IgD-negative memory B cell (primary cell): Measurements from ENCODE around the gene ZNRD2. TPM values are rescaled to one million over a fixed set of nuclear protein-coding genes. Genes with fewer than 3 reads are reported as not detected.
A peak's percentile ranks its signal among the peaks of the same experiment; 100 is the strongest.

Experiments
- H3K27ac Mint-ChIP-seq, 3 donors: one replicate each; pipeline ENCODE4 v1.8.0; 2020 to 2022; ENCODE audit warnings: mild to moderate bottlenecking in 3 of 3, mixed read lengths in 3 of 3, moderate library complexity in 1 of 3
- H3K27me3 Mint-ChIP-seq: one replicate; pipeline ENCODE4 v1.8.0; 2021; ENCODE audit warnings: mixed read lengths
- H3K36me3 Mint-ChIP-seq: one replicate; pipeline ENCODE4 v1.8.0; 2020; ENCODE audit warnings: mild to moderate bottlenecking, mixed read lengths
- H3K4me1 Mint-ChIP-seq, 3 donors: one replicate each; pipeline ENCODE4 v1.8.0; 2020 to 2022; ENCODE audit warnings: mixed read lengths in 3 of 3, mild to moderate bottlenecking in 1 of 3
- H3K4me3 Mint-ChIP-seq, 4 donors: one replicate each; pipeline ENCODE4 v1.8.0; 2020 to 2022; ENCODE audit warnings: mild to moderate bottlenecking in 4 of 4, mixed read lengths in 4 of 4, moderate library complexity in 3 of 4
- H3K9me3 Mint-ChIP-seq, 3 donors: one replicate each; pipeline ENCODE4 v1.8.0; 2020 to 2021; ENCODE audit warnings: mixed read lengths in 3 of 3, mild to moderate bottlenecking in 1 of 3
- polyA plus RNA-seq: library from polyadenylated mRNA; unstranded; fragments of 300-500 nt; fragmentation: Illumina TruSeq; gene quantifications from one replicate; pipeline ENCODE4 v1.2.3, GENCODE V29; 2021

Gene ZNRD2
- polyA plus RNA-seq, 1 donor from 2014 or later, result 86.4 TPM

DNA sequence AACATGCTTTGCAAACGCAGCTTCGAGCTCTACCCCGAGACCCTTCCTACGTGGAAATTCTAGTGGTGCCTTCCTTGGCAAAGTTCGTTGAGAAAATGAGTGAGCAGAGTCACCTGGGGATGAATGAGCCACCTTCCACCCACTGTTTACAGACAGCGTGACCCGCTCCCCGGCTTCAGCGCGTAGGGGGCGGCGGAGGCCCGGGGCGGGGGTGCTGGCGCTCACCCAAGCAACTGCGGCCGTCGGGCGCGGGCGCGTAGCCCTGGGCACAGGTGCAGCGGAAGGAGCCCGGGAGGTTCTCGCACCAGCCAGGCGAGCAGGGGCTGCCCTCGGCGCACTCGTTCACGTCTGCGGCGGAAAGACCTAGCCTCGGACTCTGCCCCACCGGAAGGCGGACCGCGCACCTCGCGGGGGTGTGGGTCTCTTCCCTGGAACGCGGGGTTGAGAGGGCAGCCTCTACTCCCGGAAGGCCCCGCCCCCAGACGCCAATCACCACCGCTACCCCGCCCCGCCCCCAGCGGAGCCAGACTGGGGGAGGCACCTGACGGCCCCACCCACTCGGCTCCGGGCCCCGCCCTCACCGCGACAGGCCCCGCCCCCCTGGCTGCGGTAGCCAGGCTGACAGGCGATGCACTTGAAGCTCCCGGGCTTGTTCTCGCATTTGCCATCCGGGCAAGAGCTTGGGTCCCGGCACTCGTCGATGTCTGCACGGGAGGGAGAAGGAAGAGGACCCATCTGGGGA is 23.9 kb upstream of the ZNRD2 start:
- H3K36me3 Mint-ChIP-seq, result no peaks in the 10 kb centered on the region
- H3K9me3 Mint-ChIP-seq, result no peaks in the 10 kb centered on the region
- no peaks in the 10 kb centered on the region for H3K27me3 Mint-ChIP-seq
- peaks cover 19 to 30% (median 29%) of the 10 kb centered on the region in 3 donors for H3K4me1 Mint-ChIP-seq
- peak overlapping the region; percentile 54 to 88 (median 77) for H3K4me3 Mint-ChIP-seq
- peak overlapping the region; percentile 91 to 96 (median 96) for H3K27ac Mint-ChIP-seq

DNA sequence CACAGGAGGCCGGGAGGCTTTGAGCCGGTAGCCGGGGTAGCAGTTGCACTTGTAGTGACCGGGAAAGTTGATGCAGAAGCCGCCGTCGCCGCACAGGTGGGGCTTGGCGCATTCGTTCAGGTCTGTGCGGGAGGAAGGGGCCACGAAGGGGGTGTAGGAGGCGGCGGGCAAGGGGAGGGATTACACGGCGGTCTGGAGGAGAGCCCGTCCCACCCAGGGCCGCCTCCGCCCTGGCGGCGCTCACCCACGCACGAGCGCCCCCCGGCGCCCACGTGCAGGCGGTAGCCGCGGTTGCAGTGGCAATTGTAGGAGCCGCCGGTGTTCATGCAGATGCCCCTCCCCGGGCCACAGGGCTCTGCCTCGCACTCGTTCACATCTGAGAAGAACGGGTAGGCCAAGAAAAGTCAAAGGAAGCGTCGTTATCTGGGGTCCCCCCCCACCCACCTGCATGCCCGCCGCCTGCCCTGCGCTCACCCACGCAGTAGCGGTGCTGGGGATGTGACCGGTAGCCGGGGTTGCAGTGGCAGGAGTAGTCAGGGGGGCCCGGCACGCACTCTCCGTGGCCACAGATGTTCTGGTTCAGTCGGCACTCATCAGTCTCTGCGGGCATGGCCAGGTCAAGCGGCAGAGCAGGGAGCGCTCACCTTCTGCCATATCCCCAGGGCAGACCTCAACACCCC is 22.7 kb upstream of the ZNRD2 start:
- Mint-ChIP-seq H3K4me3 (peak overlapping the region in 2 of 4 donors; percentile 13 to 70), H3K4me1 (peaks cover 24 to 39% (median 38%) of the 10 kb centered on the region in 3 donors)

DNA sequence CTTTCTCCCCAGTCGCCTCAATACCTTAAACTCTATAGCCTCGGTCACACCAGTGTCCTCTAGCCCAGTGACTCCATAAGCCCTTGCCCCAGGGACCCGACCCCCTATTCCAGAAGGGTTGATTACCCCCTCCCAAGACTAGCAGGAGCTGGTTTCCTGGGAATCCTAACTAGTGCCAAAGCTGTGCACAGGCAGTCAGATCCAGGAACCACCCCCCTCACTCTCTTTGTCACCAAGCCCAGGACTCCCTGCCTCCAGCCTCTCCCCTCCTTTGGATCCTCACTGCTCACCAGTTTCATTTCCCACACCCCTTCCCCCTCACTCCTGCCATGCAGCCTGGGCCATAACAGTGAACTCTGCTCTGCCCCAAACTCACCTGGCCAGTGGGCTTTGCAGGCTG is 21.9 kb upstream of the ZNRD2 start:
- H3K9me3 Mint-ChIP-seq, result no peaks in the 10 kb centered on the region
- no peaks in the 10 kb centered on the region for H3K36me3 Mint-ChIP-seq
- peak overlapping the region in 2 of 4 donors; percentile 46 to 63 for H3K4me3 Mint-ChIP-seq
- H3K27ac Mint-ChIP-seq, result peak overlapping the region; percentile 36 to 91 (median 81)
- no peaks in the 10 kb centered on the region for H3K27me3 Mint-ChIP-seq
- H3K4me1 Mint-ChIP-seq, result peaks cover 25 to 41% (median 40%) of the 10 kb centered on the region in 3 donors

More for the DNA sequence above, 22.7 kb upstream of the ZNRD2 start:
- peak overlapping the region; percentile 36 to 96 (median 91) for H3K27ac Mint-ChIP-seq
- no peaks in the 10 kb centered on the region for H3K9me3 Mint-ChIP-seq
- H3K27me3 Mint-ChIP-seq, result no peaks in the 10 kb centered on the region
- H3K36me3 Mint-ChIP-seq, result no peaks in the 10 kb centered on the region

DNA sequence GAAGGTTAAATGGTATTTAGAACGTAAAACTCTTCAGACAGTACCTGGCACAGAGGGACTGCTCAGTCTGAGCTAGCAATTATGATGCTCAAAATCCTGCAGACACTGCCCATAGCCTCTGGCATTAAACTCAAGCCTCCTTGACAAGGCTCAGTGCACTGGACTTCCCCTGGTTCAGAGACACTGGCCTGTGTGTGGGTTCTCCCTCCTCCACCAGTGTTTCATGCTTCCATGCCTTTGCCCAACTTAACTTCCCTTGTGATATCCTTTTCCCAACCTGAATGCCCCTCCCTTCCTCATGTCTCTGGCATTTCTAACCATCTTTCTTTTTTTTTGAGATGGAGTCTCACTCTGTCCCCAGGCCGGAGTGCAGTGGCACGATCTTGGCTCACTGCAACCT is 21.2 kb upstream of the ZNRD2 start:
- no peak overlapping the region for H3K4me3 Mint-ChIP-seq
- H3K27me3 Mint-ChIP-seq, result no peaks in the 10 kb centered on the region
- peaks cover 25 to 41% (median 38%) of the 10 kb centered on the region in 3 donors for H3K4me1 Mint-ChIP-seq
- no peaks in the 10 kb centered on the region for H3K9me3 Mint-ChIP-seq
- H3K27ac Mint-ChIP-seq, result peak overlapping the region in 1 of 3 donors; percentile 36
- no peaks in the 10 kb centered on the region for H3K36me3 Mint-ChIP-seq

DNA sequence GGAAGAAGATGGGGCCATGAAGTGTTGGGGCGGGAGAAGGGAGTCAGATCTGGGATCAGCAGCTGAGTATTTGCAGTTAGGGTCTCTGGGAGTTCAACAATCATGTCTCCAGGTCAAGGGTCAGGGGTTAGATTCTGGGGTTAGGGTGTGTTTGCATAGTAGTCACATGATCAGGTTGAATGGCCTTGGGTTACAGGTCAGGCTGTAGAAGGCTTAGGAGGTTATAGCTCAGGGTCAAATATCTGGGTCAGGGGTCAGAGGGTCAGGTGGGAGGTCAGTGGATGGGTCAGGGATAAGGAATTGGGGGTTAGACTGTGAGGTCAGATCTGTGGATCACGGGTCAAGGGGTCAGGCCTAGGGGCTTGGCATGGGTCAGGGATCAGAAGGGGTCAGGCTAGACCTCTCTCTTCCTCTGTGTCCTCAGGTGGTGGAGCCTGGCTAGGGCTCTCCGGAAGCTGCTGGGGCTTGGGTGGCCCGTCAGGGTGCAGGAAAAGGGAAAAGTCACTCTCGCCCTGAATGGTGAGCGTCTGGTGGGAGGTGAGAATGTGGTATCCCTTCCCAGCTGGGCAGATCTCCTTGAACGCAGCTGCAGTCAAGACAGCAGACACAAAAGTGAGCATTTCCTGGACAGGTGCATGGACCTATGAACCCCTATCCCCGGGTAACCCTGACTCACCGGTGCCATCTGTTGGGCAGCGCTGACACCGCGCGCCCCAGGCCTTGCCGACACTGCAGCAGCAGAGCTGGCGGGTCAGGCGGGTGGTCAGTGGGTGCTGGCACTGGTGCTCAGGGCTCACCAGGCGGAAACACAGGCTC is 18.5 kb upstream of the ZNRD2 start:
- Mint-ChIP-seq H3K27me3 (no peaks in the 10 kb centered on the region), H3K9me3 (no peaks in the 10 kb centered on the region), H3K27ac (peak overlapping the region in 2 of 3 donors; percentile 54 to 88), H3K36me3 (no peaks in the 10 kb centered on the region), H3K4me1 (peaks cover 12 to 36% (median 32%) of the 10 kb centered on the region in 3 donors), H3K4me3 (peak overlapping the region in 3 of 4 donors; percentile 8 to 75 (median 43))

DNA sequence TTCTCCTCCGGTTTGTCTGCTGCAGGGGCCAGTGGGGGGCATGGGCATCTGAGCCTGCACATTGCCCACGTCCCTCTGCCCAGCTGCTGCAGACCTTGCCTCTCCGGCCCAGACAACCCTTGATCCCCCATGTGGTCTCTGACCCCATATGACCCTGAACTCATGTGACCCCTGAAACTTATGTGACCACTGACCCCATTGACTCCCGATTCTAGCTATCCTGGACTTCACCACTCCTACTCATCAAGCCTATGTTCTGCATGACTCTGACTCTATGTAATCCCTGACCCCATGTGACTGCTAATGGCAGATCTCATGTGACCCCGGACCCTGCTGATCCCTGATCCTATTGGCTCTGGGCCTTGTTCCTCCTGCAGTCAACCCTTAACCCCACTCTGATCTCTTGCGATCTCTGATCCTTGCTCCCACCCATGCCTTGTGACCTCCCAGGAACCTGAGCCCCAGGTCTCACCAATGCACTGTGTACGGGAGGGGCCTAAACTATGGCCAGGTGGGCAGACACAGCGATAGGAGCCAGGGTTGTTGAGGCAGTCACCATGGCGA is 17.8 kb upstream of the ZNRD2 start:
- Mint-ChIP-seq H3K27ac (peak overlapping the region; percentile 54 to 88 (median 78)), H3K9me3 (no peaks in the 10 kb centered on the region), H3K27me3 (no peaks in the 10 kb centered on the region), H3K36me3 (no peaks in the 10 kb centered on the region), H3K4me3 (peak overlapping the region in 2 of 4 donors; percentile 8 to 75), H3K4me1 (peaks cover 10 to 38% (median 32%) of the 10 kb centered on the region in 3 donors)

DNA sequence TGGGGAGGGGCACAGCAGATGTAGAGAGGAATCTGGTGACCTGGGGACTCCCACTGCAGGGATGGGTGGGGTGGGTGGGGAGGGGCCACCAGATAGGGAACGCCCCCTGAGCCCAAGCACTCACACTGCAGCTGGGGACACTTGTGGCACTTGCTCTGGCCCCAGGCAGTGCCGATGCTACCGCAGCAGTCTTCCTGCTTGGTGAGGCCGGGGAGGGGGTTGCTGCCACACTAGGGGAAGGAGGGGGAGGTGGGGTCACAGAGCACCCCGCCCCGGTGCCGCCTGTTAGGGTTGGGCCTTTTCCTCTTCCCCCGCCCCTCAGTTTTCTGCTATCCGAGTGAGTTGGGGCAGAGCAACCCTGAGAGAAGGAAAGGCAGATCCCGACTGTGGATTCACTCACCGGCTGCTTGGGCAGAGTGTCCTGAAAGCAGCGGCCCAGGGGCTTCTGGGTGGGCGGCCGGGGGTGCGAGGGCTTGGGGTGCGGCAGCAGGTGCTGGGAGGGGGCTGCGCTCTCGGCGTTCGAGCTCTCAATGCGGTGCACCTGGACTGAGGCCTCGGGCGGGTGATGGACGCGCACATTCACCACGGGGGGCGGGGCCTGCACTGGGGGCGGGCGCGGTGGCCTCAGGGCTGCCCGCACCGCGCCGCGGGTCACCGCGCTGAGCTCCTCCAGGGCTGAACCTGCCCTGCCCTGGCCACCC is 16.8 kb upstream of the ZNRD2 start:
- peak overlapping the region in 1 of 3 donors; percentile 54 for H3K27ac Mint-ChIP-seq
- H3K4me1 Mint-ChIP-seq, result peaks cover 10 to 32% (median 26%) of the 10 kb centered on the region in 3 donors
- H3K36me3 Mint-ChIP-seq, result no peaks in the 10 kb centered on the region
- no peaks in the 10 kb centered on the region for H3K27me3 Mint-ChIP-seq
- H3K9me3 Mint-ChIP-seq, result no peaks in the 10 kb centered on the region
- H3K4me3 Mint-ChIP-seq, result no peak overlapping the region

DNA sequence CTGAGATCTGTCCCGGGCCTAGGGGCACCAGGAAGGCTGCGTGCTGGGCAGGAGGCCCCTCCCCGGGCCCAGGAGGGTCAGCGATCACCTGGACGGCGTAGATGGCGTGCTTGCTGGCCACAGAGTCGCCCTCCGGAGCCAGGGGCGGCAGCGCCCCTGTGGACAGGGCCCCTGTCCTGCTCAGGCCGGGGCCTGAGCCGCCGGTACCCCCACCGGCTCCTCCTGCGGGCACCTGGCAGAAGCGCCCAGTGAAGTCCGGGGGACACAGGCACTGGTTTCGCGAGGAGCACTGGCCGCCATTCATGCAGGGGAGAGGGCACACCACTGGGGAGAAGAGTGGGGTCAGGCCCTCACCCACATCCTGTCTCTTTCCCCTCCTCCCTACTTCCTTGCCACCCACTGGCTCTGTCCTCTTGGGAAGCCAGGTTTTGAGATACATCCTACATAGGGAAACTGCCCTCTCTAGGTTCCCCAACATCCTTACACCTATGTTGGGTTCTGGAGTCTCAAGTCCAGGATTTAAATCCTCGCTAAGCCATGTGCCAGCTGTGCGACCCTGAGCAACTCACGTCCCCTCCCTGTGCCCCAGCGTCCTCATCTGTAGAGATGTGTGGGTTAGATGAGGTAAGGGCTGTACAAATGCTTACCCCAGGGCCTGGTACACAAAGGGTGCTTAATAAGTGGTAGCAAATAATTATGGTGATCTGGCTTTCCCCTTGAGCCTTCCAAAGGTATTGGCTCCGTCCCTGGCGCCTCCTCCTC is 16.0 kb upstream of the ZNRD2 start:
- Mint-ChIP-seq H3K4me1 (peaks cover 10 to 30% (median 22%) of the 10 kb centered on the region in 3 donors), H3K4me3 (peak overlapping the region in 3 of 4 donors; percentile 50 to 85 (median 76)), H3K9me3 (no peaks in the 10 kb centered on the region), H3K36me3 (no peaks in the 10 kb centered on the region), H3K27ac (peak overlapping the region in 1 of 3 donors; percentile 38), H3K27me3 (no peaks in the 10 kb centered on the region)

DNA sequence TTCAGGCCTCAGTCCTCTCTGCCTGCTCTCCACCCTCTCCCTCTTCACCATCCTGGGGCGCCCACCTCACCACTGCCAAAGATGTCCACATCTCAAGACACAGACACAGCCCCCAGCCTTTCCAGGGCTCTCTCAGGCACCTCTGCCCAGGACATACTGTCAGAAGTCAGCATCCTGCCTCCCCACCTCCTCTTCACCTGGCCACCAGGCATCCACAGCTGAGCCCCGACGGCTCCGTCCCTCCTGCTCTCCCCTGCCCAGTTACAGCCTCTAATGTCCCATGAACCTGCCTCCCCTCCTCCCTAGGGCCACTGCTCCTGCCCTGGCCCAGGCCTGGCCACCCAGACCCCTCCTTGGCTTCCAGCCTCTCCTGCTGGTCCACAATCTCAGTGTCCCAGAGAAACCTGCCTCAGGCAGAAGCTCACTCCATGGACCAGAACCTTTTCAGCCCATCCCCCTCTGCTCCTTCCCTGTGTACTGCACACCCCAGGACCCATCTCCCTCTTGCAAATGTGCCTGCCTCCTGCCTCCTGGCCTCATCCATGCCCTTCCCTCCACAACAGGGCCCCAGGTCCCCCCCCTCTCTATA is 15.3 kb upstream of the ZNRD2 start:
- no peaks in the 10 kb centered on the region for H3K9me3 Mint-ChIP-seq
- H3K36me3 Mint-ChIP-seq, result no peaks in the 10 kb centered on the region
- H3K27me3 Mint-ChIP-seq, result no peaks in the 10 kb centered on the region
- H3K4me3 Mint-ChIP-seq, result peak overlapping the region in 2 of 4 donors; percentile 26 to 76
- peak overlapping the region; percentile 18 to 62 (median 59) for H3K27ac Mint-ChIP-seq
- H3K4me1 Mint-ChIP-seq, result peaks cover 10 to 30% (median 19%) of the 10 kb centered on the region in 3 donors

DNA sequence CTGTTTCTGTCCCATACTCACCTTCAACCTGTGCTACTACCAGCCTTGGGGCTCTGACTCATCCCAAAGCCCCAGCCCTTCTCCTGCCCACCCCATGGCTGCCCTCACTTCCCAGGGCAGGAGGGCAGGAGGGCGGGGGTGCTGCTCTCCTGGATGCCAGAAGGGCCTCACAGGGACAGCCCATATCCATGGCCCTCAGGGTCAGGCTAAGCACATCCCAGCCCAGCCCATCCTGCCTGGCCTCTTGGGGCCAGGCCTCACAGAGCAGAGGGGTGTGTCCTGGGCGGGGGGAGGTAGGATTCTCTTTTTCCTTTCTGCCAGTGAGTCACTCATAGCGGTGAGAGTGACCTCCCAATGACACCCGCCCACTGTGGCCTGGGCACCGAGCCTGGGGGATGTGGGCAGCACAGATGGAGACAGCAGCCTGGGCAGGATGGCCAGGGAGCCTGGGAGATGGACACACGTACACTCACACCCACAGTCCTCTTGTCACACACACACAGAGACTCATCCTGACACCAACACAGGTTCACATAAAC is 14.5 kb upstream of the ZNRD2 start:
- H3K9me3 Mint-ChIP-seq, result no peaks in the 10 kb centered on the region
- H3K27me3 Mint-ChIP-seq, result no peaks in the 10 kb centered on the region
- peak overlapping the region in 2 of 4 donors; percentile 35 to 57 for H3K4me3 Mint-ChIP-seq
- peak overlapping the region in 1 of 3 donors; percentile 62 for H3K27ac Mint-ChIP-seq
- H3K4me1 Mint-ChIP-seq, result peaks cover 10 to 30% (median 20%) of the 10 kb centered on the region in 3 donors
- no peaks in the 10 kb centered on the region for H3K36me3 Mint-ChIP-seq

DNA sequence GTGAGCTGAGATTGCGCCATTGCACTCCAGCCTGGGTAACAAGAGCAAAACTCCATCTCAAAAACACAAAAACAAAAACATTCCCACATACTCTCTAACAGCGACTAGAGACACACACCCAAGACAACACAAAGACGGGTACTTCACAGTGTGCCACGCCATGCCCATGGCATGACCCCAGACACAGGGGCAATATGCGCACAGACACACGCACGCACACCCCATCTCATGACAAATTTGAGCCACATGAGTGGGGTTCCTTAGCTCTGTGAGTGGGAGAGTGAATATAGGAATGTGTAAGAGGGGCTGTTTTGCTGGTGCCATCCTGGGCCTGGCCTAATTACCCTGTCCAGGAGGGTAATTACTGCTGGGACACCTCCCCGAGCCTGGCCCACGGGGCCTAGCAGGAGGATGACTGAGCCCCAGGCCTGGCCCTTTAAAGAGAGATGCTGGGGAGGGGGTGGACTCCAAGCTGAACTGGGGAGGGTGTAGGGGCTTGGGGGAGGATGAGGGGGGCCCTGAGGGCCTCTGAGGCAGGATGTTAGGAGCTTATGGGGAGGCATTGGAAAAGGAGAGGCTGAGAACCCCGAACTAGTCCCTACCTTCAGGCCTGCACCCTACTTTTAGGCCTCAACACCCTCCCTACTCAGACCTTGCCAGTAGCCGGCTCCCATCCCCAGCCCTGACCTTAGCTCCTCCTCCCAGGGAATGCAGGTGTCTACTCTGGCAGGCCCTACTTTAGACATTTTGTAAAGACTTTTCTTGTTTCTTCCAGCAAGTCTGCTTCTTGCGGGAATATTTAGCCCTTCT is 13.6 kb upstream of the ZNRD2 start:
- H3K36me3 Mint-ChIP-seq, result no peaks in the 10 kb centered on the region
- H3K9me3 Mint-ChIP-seq, result no peaks in the 10 kb centered on the region
- no peaks in the 10 kb centered on the region for H3K27me3 Mint-ChIP-seq
- peak overlapping the region; percentile 31 to 96 (median 46) for H3K27ac Mint-ChIP-seq
- H3K4me1 Mint-ChIP-seq, result peaks cover 10 to 25% (median 17%) of the 10 kb centered on the region in 3 donors
- H3K4me3 Mint-ChIP-seq, result peak overlapping the region; percentile 70 to 80 (median 77)

DNA sequence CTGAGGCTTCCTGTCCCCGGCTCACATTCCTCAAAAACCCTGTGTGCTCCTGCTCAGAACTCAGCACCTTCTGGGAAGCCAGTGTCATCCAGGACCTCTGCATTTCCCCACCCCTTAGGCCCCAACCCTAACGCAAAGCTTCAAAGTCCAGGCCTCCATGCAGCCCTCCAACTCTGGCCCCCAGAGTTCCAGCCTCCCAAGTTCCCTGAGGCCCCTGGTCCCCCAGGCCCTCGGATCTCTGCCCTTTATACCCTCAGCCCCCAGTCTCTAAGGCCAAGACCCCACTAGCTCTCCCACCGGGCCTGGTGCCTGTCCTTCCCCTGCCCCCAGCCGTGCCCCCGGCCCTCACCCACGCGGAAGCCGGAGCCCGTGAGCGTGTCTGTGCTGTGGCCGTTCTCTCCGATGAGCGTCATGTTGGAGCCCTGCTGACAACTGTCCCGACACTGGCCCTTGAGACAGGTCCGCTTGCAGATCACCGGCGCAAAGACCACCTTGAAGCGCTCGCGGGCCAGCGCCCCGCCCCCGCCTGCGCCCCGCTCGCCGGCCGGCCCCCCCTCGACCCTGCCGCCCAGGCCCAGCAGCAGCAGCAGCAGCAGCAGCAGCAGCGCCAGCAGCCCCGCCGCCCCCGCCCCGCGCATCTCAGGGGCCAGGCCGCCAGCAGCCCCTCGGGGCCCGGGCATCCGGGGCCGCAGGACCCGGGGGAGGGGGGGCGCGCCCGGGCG is 12.8 kb upstream of the ZNRD2 start:
- H3K9me3 Mint-ChIP-seq, result no peaks in the 10 kb centered on the region
- no peaks in the 10 kb centered on the region for H3K36me3 Mint-ChIP-seq
- H3K4me1 Mint-ChIP-seq, result peaks cover 2 to 17% (median 9%) of the 10 kb centered on the region in 3 donors
- H3K27me3 Mint-ChIP-seq, result no peaks in the 10 kb centered on the region
- H3K27ac Mint-ChIP-seq, result peak overlapping the region in 2 of 3 donors; percentile 31 to 96
- H3K4me3 Mint-ChIP-seq, result peak overlapping the region; percentile 70 to 80 (median 77)
